ENCODE results near the gene KRT86. TPM values are rescaled to one million over a fixed set of nuclear protein-coding genes. Genes with fewer than 3 reads are reported as not detected.
"Not testable (repeated sequence)": the region's sequence is repeated elsewhere in the genome, so short reads cannot be mapped to it uniquely, and the experiment has no call there.

The KRT86 gene
- total and polyA plus RNA-seq, 2 donors from 2014 or later, result 1.3 TPM; not detected in 1

DNA sequence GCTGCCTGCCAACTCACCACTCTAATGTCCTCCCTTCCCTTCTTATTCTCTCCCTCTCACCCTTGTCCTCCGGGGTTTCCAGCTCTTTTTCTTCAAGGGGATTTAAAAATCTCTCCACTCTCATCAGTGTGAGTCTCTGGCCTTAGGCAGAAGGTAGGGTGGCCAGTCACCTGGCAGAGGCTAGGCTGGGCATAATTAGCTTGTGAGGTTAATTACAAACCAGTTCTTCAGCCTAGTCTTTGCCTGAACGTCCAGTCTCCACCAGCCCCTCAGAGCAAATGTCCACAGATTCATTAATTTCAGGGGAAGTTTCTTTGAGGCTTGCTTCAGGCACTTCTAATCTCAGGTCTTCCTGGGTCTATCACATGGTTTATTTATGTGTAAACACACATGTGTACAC is 34.7 kb upstream of the KRT86 start:
- DNase-seq (peak in 2 of 5 donors; percentile 22 to 24), FAIRE-seq (no peak)
- TF ChIP-seq, protein P1, sequence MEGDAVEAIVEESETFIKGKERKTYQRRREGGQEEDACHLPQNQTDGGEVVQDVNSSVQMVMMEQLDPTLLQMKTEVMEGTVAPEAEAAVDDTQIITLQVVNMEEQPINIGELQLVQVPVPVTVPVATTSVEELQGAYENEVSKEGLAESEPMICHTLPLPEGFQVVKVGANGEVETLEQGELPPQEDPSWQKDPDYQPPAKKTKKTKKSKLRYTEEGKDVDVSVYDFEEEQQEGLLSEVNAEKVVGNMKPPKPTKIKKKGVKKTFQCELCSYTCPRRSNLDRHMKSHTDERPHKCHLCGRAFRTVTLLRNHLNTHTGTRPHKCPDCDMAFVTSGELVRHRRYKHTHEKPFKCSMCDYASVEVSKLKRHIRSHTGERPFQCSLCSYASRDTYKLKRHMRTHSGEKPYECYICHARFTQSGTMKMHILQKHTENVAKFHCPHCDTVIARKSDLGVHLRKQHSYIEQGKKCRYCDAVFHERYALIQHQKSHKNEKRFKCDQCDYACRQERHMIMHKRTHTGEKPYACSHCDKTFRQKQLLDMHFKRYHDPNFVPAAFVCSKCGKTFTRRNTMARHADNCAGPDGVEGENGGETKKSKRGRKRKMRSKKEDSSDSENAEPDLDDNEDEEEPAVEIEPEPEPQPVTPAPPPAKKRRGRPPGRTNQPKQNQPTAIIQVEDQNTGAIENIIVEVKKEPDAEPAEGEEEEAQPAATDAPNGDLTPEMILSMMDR (IDR thresholded peaks at IDR 0.05; ENCODE audit: borderline replicate concordance, extremely low read depth, insufficient read depth), result no peak
- Histone ChIP-seq H3K9me3 (ENCODE audit: control insufficient read depth in 2 of 3, insufficient read depth in 1 of 3, low read length in 3 of 3) (no peaks in the 10 kb centered on the region), H3K9ac (ENCODE audit: low read length in 3 of 3) (peak overlapping the region in 1 of 3 donors; percentile 38), H3K4me1 (ENCODE audit: control insufficient read depth in 2 of 3, insufficient read depth in 2 of 3, low read depth in 1 of 3, low read length in 3 of 3) (peaks cover 0 to 22% (median 18%) of the 10 kb centered on the region in 3 donors), H3K27ac (ENCODE audit: low read depth in 2 of 2, low read length in 2 of 2) (peak overlapping the region; percentile 26 to 83), H3K4me3 (ENCODE audit: low read length in 3 of 3) (no peak overlapping the region), H3K27me3 (ENCODE audit: control insufficient read depth, insufficient read depth, low read length) (no peaks in the 10 kb centered on the region), H3K36me3 (ENCODE audit: control insufficient read depth in 2 of 3, insufficient read depth in 3 of 3, low read length in 3 of 3) (no peaks in the 10 kb centered on the region)
- intact Hi-C loops (cut with DNase I), result no loop called here

GRCh38 chr12:52240247-52240646 is 34.2 kb upstream of the KRT86 start:
- H3K4me3 ChIP-seq (ENCODE audit: low read length in 3 of 3); intact Hi-C loops (cut with DNase I): not testable (repeated sequence)
- H3K4me1 ChIP-seq (ENCODE audit: control insufficient read depth in 2 of 3, insufficient read depth in 2 of 3, low read depth in 1 of 3, low read length in 3 of 3), result peaks cover 0 to 22% (median 18%) of the 10 kb centered on the region in 3 donors

DNA sequence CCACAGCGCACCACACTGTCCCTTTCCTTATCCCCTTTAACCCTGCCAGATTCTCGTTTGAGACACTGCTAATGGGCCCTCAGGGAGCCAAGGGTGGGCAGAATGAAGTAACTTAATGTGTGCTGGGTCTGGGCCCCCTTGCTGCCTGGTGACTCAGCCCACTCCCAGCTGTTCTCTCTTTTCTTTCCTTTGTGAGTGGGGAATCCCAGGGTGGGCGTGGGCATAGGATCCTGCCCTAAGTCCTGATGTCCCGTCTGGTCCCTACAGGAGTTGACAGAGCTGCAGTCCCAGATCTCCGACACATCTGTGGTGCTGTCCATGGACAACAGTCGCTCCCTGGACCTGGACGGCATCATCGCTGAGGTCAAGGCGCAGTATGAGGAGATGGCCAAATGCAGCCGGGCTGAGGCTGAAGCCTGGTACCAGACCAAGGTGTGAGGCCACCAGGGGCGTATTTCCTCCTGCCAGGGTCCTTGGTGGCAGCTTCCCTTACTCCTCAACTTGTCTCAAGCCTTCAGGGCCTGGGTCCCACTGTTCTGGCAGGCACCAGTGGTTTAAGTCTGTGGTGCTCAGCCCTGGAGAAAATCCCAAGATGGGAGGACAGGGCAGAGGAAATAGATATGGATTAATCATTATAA is 33.1 kb upstream of the KRT86 start:
- FAIRE-seq (no peak), DNase-seq (peak in 2 of 5 donors; percentile 28 to 46)
- Histone ChIP-seq H3K27ac (ENCODE audit: low read depth in 2 of 2, low read length in 2 of 2) (no peak overlapping the region), H3K27me3 (ENCODE audit: control insufficient read depth, insufficient read depth, low read length) (no peaks in the 10 kb centered on the region), H3K9ac (ENCODE audit: low read length in 3 of 3) (no peak overlapping the region), H3K4me3 (ENCODE audit: low read length in 3 of 3) (no peak overlapping the region), H3K9me3 (ENCODE audit: control insufficient read depth in 2 of 3, insufficient read depth in 1 of 3, low read length in 3 of 3) (no peaks in the 10 kb centered on the region), H3K4me1 (ENCODE audit: control insufficient read depth in 2 of 3, insufficient read depth in 2 of 3, low read depth in 1 of 3, low read length in 3 of 3) (peaks cover 0 to 22% (median 16%) of the 10 kb centered on the region in 3 donors), H3K36me3 (ENCODE audit: control insufficient read depth in 2 of 3, insufficient read depth in 3 of 3, low read length in 3 of 3) (no peaks in the 10 kb centered on the region)
- intact Hi-C loops (cut with DNase I), result no loop called here
- TF ChIP-seq, protein P1 (IDR thresholded peaks at IDR 0.05; ENCODE audit: borderline replicate concordance, extremely low read depth, insufficient read depth), result no peak

More at GRCh38 chr12:52240247-52240646, 34.2 kb upstream of the KRT86 start:
- DNase-seq, result peak in 1 of 5 donors; percentile 4
- not testable (repeated sequence) for H3K9ac ChIP-seq (ENCODE audit: low read length in 3 of 3); H3K36me3 ChIP-seq (ENCODE audit: control insufficient read depth in 2 of 3, insufficient read depth in 3 of 3, low read length in 3 of 3); H3K27me3 ChIP-seq (ENCODE audit: control insufficient read depth, insufficient read depth, low read length); H3K27ac ChIP-seq (ENCODE audit: low read depth in 2 of 2, low read length in 2 of 2); FAIRE-seq; H3K9me3 ChIP-seq (ENCODE audit: control insufficient read depth in 2 of 3, insufficient read depth in 1 of 3, low read length in 3 of 3)

DNA sequence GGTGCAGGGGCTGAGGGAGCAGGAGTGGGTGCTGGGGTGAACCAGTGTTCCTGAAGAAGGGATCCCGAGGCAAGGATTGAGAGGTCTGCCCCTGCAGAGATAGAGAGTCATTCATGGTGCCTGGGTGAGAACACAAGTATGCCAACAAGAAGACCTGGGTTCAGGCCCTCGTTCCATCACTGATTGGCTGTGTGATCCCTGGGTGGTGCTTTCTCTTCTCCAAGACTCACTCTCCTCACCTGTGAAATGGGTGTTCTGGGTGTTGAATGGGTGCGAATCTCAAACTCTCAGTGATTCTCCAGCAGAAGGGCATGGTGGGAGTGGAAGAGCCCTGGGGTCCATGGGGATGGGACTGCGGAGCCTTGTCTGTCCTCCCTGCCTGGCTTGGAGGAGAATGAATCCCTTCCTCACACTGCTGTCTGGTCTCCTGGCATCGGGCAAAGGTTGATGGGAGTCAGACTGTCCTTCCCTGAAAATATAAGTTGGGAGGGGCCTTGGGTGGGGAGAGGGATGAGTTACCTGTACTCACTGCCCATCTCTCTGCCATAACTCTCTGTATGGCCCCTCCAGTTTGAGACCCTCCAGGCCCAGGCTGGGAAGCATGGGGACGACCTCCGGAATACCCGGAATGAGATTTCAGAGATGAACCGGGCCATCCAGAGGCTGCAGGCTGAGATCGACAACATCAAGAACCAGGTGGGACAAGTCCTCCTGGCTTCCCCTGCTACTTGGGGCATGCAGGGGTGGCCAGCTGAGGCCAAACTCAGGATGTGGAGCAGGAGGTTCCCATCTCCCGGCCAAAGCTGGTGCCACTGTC is 31.8 kb upstream of the KRT86 start:
- Histone ChIP-seq H3K4me1 (ENCODE audit: control insufficient read depth in 2 of 3, insufficient read depth in 2 of 3, low read depth in 1 of 3, low read length in 3 of 3) (peaks cover 0 to 22% (median 22%) of the 10 kb centered on the region in 3 donors), H3K27ac (ENCODE audit: low read depth in 2 of 2, low read length in 2 of 2) (peak overlapping the region; percentile 79 to 86), H3K27me3 (ENCODE audit: control insufficient read depth, insufficient read depth, low read length) (no peaks in the 10 kb centered on the region), H3K36me3 (ENCODE audit: control insufficient read depth in 2 of 3, insufficient read depth in 3 of 3, low read length in 3 of 3) (no peaks in the 10 kb centered on the region), H3K4me3 (ENCODE audit: low read length in 3 of 3) (no peak overlapping the region), H3K9me3 (ENCODE audit: control insufficient read depth in 2 of 3, insufficient read depth in 1 of 3, low read length in 3 of 3) (no peaks in the 10 kb centered on the region), H3K9ac (ENCODE audit: low read length in 3 of 3) (no peak overlapping the region)
- intact Hi-C loops (cut with DNase I), result no loop called here
- DNase-seq, result peak in 1 of 5 donors; percentile 43
- TF ChIP-seq, protein P1 (IDR thresholded peaks at IDR 0.05; ENCODE audit: borderline replicate concordance, extremely low read depth, insufficient read depth), result no peak
- FAIRE-seq, result no peak

Data from kidney (tissue), 14 donors.